GM18867 (cell line): ENCODE data around the gene CAMK2B.
"Not testable (repeated sequence)": the region's sequence is repeated elsewhere in the genome, so short reads cannot be mapped to it uniquely, and the experiment has no call there.

Experiments used
- ATAC-seq: cut with Tn5 transposase; IDR thresholded peaks from one replicate; pipeline ENCODE4 v1.9.1; 2021; ENCODE audit warnings: mild to moderate bottlenecking, moderate library complexity; ENCODE audit not compliant: unreplicated experiment

The CAMK2B gene

DNA sequence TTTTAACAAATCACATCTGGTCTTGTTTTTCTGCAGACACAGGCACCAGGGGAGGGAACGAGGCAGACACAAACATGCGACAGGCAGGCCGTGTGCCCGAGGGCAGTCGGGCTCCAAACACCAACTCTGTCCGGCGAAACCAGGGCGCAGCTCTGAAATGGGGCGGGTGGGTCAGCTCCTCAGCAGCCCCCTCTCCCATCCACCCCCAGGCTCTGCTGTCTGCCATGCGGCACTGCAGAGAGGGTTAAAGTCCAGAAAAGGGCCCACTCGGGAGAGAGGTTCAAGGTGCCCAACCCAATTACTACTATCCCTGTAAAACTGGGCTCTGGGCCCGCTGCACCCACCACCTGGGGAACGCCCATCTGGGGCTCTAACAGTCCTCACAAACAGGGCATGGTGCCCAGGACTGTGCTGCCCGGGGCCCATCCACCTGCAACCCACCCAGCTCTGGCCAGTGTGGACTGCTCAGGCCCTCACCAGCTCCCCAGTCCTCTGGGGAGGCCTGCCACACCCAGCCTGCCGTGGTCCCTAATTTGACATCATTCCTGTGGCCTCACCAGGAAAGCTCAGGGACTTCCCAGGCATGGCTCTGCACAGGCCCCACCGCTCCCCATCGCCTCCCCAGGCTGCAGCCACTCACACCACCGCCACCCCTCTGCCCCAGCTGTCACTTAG lies 105.9 kb downstream of the CAMK2B start:
- no peak for ATAC-seq

DNA sequence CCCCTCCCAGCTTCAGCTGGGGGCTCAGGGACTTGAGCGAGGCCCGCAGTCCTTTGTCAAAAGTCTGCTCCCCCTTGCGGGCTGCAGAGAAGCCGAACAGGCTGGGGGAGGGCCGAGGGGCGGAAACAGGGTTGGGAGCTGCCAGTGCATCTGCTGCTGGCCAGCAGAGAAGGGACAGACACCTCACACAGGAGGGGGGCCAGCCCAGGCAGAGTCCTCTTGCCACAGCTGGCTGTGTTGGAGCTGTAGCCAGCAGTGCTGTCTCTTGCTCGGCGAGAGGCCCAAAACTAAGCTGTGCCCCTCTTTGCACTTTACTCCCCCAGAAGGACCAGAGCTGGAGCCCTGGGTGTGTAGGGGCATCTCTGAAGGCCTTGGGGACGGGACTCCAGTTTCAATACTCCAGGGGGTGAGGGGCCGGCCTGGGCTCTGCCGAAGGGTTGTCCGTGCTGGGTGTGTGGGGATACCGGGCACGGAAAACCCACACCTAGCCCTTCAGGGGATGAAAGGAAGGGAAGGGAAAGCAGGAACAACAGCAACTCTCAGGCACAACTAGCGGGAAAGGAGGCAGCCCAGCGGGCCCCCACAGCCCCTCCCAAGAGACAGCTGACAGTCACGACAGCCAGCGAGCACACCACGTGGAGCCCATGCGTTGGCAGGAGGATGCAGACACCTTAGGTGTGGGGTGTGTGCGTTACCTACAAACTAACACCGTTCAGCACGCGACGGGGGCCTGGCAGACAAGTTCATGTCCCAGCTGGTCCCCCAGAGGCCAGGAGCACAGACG lies 106.8 kb downstream of the CAMK2B start:
- ATAC-seq, result no peak

- ATAC-seq, result no peak
These were observed 107.5 kb downstream of the CAMK2B start for GRCh38 chr7:44217852-44218402.

GRCh38 chr7:44217223-44217714 lies 108.1 kb downstream of the CAMK2B start:
- ATAC-seq, result no peak

DNA sequence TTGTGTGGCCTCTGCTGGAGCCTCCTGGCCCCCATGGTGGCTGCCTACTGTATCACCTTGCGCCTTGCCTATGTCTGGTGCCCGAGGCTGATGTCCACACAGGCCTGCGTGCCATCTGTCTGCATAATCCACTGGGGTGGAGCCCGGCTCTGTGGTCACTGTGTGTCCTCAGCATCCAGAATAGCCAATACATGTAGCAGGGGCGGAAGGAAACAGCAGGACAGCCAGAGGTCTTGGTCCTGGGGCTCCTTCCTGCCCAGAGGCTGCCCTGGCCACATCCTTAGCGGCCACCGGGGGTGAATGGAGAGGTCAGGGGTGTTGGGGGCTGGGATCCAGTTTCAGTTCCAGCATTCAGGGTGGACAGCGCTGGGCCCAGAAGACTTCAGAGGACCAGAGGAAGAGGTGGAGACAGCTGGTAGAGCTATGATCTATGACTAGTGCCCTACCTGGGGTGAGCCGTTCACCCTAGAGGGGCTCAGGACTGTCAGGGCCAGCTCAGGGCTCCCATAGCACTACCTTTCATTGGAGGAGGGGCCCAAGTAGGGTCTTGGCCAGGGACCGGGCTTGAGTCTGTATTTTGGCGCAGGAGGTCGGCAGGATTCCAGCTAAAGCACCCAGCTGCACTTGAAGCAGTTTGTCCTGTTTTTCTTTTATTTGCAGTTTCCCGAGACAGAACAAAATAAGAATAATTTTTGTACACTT lies 108.7 kb downstream of the CAMK2B start:
- ATAC-seq, result no peak

GRCh38 chr7:44216019-44216418 lies 109.4 kb downstream of the CAMK2B start:
- no peak for ATAC-seq

- ATAC-seq, result no peak
These were observed 109.9 kb downstream of the CAMK2B start for GRCh38 chr7:44215531-44215930.

DNA sequence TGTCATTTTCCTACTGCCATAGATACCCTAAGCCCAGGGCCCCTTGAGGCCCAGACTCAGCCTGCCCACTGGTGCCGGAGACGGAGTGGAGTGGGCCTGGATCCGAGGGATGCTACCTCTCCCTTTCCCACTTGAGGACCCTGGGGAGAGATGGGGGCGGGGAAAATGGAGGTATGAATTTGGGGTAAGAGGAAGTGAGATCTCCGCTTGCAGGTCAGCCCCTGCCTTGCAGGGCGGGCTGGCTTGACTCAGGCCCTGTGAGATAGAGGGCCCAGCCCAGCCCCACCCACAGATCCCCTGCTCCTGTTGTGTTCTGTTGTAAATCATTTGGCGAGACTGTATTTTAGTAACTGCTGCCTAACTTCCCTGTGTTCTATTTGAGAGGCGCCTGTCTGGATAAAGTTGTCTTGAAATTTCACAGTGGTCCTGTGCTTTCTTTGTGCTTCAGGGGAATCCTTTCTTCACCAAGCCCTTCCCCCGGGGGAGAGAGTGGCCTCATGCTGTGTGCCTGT lies 111.5 kb downstream of the CAMK2B start:
- no peak for ATAC-seq

DNA sequence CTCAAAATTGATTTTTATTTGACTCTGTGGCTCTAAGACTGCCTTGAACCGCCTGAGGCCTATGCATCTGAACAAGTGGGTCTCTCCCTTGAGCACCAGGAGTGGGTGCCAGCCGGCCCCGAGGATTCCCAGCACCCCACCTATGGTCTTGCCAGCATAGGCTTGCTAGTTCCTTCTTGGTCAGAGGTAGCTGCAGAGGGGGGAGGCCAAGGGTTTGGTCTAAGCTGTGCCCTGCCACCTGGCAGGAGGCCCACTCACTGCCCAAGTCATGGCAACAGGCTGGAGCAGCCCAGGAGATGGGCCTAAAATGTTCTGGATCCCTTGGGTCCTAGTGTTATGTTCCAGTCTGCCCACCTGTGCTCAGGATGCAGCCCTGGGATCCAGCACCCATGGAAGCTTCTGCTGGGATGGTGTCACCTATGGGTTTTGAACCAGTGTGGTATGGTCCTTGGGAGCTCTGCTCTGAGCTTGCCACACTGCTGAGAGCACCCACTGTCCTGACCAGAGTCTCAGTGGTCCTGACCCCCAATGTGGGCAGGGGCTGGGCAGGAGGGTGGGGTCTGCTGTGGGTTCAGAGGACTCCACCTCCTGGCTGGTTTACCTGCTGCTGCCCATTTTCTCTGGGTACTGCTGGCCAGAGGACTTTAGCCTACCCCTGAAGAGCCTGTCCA lies 112.1 kb downstream of the CAMK2B start:
- ATAC-seq, result no peak

DNA sequence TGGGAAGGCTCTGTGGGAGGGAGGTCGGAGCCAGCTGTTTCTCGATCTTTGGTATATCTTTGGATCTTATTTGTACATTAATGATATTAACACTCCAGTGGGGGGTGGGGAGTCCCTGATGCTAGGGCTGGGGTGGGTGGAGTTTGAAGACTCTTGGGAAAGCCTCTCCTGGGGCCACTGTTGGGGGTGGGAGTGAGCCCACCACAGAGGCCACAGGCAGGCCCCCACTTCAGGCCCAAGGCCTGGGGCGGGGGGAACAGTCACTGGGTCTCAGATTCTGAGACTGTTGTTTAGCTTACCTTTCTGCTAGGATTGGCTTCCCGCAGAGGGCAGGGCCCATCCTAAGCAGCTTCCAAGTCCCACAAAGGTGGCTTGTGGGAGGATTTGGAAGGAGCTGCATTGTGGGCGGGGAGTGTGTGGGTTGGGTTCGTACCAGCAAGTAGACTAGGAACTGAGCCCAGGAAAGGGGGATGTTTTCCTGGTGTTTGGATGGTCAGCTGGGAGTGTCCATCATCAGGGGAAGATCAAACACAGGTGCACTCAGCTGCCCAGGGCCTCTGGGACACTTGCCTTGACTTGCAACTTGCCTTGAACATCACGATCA lies 112.7 kb downstream of the CAMK2B start:
- no peak for ATAC-seq

- ATAC-seq, result no peak
These were observed 113.4 kb downstream of the CAMK2B start for GRCh38 chr7:44212018-44212417.

- ATAC-seq, result no peak
These were observed 114.2 kb downstream of the CAMK2B start for GRCh38 chr7:44211126-44211675.

- ATAC-seq, result no peak
These were observed 115.3 kb downstream of the CAMK2B start for GRCh38 chr7:44210107-44210506.

DNA sequence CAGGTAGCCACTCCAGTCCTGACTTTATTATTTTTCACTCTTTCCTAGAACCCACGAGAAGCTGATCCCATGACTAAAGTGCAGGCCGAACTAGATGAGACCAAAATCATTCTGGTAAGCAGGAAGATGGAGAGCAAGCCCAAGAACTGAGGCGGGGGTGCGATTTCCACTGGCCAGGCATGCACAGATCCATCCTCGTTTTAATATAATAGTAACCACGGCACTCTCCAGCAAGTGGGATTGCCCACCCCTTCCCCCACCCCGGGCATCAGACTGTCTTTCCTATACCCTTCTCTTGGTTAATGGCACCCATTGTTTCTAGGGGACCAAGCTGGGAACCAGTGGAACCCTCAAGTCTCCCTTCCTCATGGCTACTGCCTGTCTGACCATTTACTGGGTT lies 117.3 kb downstream of the CAMK2B start:
- ATAC-seq, result no peak

GRCh38 chr7:44206008-44206407 lies 119.4 kb downstream of the CAMK2B start:
- no peak for ATAC-seq

GRCh38 chr7:44201813-44202212 lies 123.6 kb downstream of the CAMK2B start:
- no peak for ATAC-seq

DNA sequence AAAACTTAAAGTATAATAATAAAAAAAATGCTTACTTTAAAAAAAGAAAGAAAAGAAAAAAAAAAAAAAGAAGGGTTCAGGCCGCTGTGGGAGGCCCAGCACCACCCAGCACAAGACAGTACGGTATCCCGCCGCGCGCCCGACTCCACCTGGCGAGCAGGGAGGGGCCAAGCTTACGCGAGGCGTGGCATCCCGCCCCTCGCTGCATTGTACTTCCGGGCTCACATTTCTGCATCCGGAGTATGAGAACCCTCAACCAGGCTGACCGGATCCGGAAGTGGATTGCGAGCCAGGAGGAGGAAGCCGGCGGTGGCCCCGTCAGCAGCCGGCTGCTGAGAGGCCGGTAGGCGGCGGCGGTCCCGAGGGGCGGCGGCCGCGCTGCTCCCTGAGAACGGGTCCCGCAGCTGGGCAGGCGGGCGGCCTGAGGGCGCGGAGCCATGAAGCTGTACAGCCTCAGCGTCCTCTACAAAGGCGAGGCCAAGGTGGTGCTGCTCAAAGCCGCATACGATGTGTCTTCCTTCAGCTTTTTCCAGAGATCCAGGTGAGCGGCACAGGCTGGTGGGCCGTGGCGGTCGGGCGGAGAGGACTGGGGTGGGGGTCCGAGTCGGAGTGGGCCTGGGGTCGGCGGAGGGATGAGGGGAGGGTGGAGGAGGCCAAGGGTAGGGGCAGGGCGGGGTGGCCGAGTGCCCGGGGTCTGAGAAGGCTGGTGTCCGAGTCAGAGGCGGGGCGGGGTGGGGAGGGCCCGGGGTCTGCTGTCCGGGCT lies 124.5 kb downstream of the CAMK2B start, which contains the start of gene YKT6:
TSS of gene YKT6 (plus strand) at position 280 of the 763 bp plus-strand sequence. CDS start at position 438, 158 bp downstream.
- ATAC-seq, result peak; percentile 99

GRCh38 chr7:44200163-44200562 lies 125.2 kb downstream of the CAMK2B start:
- ATAC-seq, result not testable (repeated sequence)

GRCh38 chr7:44197474-44197873 lies 127.9 kb downstream of the CAMK2B start:
- no peak for ATAC-seq
